Lower leg skin (tissue), 4 donors: Measurements from ENCODE around the gene GPR89A. TPM values are rescaled to one million over a fixed set of nuclear protein-coding genes. Genes with fewer than 3 reads are reported as not detected.

Experiments used
- DNase-seq, 2 donors: peaks; one replicate each; pipeline ENCODE4 v3.0.0-alpha.2; 2019; ENCODE audit warnings: low spot score in 2 of 2
- H3K4me3 ChIP-seq: fragments of 200-600 bp; sonication (generic); 2 replicates; pipeline ENCODE4 v1.5.1; 2017; ENCODE audit warnings: mild to moderate bottlenecking, low read depth; ENCODE audit not compliant: poor library complexity, severe bottlenecking
- POLR2A ChIP-seq, 2 donors: fragments of 450-650 bp; IDR thresholded peaks; one replicate each; pipeline ENCODE4 v1.6.1; 2016 to 2017; ENCODE audit warnings: antibody characterized with exemption in 2 of 2, mild to moderate bottlenecking in 1 of 2, moderate library complexity in 1 of 2
- WGBS, 2 donors: methylation state at CpG; one replicate each; pipeline ENCODE4 v1.1.5; 2018; 5-methylcytosine and 5-hydroxymethylcytosine counted together
- intact Hi-C: fragments of 100-400 bp; cut with DNase I; formaldehyde crosslinking; loops from one replicate; pipeline ENCODE4 v1.15.0; 2023; ENCODE audit warnings: low total_unique reads
- total RNA-seq, 4 donors: library from RNA; depleted of rRNA; stranded (reverse); fragments of >200 nt; gene quantifications; one replicate each; pipeline ENCODE4 v1.1.0, GENCODE V29; 2016
- TF ChIP-seq, protein P1 (sequence below), 3 donors: fragments of 450-650 bp; IDR thresholded peaks; one replicate each; pipeline ENCODE4 v1.5.1; 2016; ENCODE audit warnings: antibody characterized with exemption in 3 of 3, mild to moderate bottlenecking in 3 of 3, moderate library complexity in 2 of 3

GPR89A gene
- total RNA-seq, 4 donors from 2014 or later: 9.9 to 19.2 (median 17.4) TPM

DNA sequence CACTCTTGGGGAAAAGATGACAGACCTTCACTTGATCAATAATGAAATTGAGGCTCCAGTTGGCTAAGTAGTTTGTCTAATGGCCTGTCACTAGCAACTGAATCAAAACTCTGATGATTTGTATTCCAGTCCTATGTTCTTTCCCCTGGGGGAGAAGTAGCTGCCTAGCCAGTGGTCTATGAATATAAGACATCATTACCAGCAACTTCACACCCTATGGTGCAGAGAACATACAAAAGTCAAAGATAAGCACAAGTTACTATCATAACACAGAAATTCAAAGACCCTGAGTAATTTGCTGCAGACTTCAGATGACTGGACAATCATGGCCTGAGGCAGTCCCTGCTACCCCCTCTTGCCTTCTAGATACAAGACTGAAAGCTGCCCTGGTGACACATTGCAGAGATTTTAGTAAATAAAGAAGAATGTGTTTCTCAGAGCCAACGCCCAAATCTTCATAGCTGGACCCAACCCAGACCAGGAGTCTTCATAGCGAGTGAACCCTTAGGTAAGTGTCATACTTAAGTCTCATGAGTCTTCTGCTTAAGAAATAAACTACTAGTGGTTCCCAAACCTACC, 98.4 kb downstream of the GPR89A start:
- WGBS, 2 donors: 49 to 57% methylated on average over 2 of the region's 2 CpGs
- peak in 1 of 2 donors; percentile 25 for DNase-seq
- TF ChIP-seq POLR2A (IDR thresholded peaks at IDR 0.05): no peak
- TF ChIP-seq, protein P1, sequence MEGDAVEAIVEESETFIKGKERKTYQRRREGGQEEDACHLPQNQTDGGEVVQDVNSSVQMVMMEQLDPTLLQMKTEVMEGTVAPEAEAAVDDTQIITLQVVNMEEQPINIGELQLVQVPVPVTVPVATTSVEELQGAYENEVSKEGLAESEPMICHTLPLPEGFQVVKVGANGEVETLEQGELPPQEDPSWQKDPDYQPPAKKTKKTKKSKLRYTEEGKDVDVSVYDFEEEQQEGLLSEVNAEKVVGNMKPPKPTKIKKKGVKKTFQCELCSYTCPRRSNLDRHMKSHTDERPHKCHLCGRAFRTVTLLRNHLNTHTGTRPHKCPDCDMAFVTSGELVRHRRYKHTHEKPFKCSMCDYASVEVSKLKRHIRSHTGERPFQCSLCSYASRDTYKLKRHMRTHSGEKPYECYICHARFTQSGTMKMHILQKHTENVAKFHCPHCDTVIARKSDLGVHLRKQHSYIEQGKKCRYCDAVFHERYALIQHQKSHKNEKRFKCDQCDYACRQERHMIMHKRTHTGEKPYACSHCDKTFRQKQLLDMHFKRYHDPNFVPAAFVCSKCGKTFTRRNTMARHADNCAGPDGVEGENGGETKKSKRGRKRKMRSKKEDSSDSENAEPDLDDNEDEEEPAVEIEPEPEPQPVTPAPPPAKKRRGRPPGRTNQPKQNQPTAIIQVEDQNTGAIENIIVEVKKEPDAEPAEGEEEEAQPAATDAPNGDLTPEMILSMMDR (IDR thresholded peaks at IDR 0.05): no peak
- intact Hi-C loops: no loop called here
- no peak overlapping the region for H3K4me3 ChIP-seq

DNA sequence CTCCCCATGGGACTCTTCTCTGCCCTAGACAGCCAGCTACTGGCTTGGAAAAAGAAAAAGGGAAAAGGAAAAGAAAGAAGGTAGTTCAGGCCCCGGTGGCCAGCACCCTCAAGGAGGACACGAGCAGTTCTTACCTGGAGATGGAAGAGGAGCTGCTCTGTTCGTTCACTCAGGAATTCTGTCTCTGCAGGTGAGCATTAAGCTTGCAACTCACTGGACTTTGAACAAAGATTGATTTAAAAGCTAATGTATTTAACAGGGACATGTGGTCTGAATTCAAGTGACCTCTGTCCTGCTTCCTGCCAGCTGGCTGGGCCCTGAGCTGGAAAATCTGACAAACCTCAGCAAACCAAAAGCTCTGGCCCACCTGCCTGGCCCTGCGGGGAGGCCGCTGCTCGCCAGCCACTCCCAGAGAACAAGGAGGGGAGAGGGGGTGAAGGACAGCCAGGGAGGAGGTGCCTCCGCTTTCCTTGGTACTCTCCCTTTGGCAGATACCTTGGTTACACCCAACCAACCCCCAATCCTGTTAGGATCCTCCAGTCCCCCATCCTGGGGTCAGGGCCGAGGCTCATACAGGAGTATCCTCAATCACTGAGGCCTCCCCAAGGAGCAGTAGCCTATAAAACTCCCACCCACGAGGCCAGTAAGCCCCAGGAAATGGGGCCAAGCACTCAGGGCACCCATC, 99.5 kb downstream of the GPR89A start, which contains the start of gene PDZK1:
Gene PDZK1, minus strand, starts transcription at position 186 of the 685 bp plus-strand sequence. CDS start 19,347 bp downstream, outside the sequence.
- no peak within 1 kb of the TSS for H3K4me3 ChIP-seq
- 78 to 79% methylated on average over 9 of the region's 9 CpGs for WGBS, 2 donors
- DNase-seq: peak in 1 of 2 donors; percentile 63
- intact Hi-C loops: no loop called here
- TF ChIP-seq POLR2A (IDR thresholded peaks at IDR 0.05): no peak
- TF ChIP-seq, protein P1 (IDR thresholded peaks at IDR 0.05): no peak

DNA sequence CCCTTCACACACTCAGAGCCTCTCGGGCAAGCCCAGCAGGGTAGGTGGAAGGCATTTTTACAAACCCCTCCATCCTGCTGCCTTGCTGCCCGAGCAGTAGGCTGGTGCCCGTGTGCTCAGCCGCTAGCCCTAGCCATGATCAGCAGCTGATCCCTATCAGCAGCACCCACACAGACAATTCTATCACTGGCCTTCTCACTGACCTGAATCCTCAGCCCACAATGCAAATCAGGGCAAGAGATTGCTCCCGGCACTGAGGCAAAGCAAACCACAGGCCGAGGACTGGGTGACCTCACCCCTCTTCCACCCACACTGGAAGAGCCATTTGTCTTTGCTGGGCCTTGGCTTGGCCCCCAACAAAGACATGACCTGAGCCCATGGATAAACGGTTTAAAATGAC, 100.3 kb downstream of the GPR89A start:
- intact Hi-C loops: no loop called here
- H3K4me3 ChIP-seq: no peak overlapping the region
- 65 to 72% methylated on average over 7 of the region's 7 CpGs for WGBS, 2 donors
- TF ChIP-seq, protein P1 (IDR thresholded peaks at IDR 0.05): no peak
- no peak for TF ChIP-seq POLR2A (IDR thresholded peaks at IDR 0.05)
- peak in 1 of 2 donors; percentile 26 for DNase-seq

GRCh38 chr1:145710291-145711027, 102.7 kb downstream of the GPR89A start:
- intact Hi-C loops: no loop called here
- WGBS, 2 donors: 81 to 82% methylated on average over 4 of the region's 4 CpGs
- TF ChIP-seq, protein P1 (IDR thresholded peaks at IDR 0.05): no peak
- no peak for TF ChIP-seq POLR2A (IDR thresholded peaks at IDR 0.05)
- no peak for DNase-seq
- no peak overlapping the region for H3K4me3 ChIP-seq

GRCh38 chr1:145711213-145711651, 103.4 kb downstream of the GPR89A start:
- TF ChIP-seq POLR2A (IDR thresholded peaks at IDR 0.05): no peak
- TF ChIP-seq, protein P1 (IDR thresholded peaks at IDR 0.05): no peak

More at GRCh38 chr1:145711213-145711651, 103.4 kb downstream of the GPR89A start:
- no peak overlapping the region for H3K4me3 ChIP-seq
- DNase-seq: peak in 1 of 2 donors; percentile 18
- intact Hi-C loops: no loop called here
- 68 to 85% methylated on average over 3 of the region's 3 CpGs for WGBS, 2 donors
